Measurements from ENCODE around the gene DNAH11.

The DNAH11 gene

GRCh38 chr7:21562385-21562784, 19.5 kb downstream of the DNAH11 start:
- DNase-seq = no peak

GRCh38 chr7:21565614-21566013, 22.8 kb downstream of the DNAH11 start:
- no peak for DNase-seq

GRCh38 chr7:21566094-21566493, 23.3 kb downstream of the DNAH11 start:
- no peak for DNase-seq

- no peak for DNase-seq
These were observed 25.9 kb downstream of the DNAH11 start for GRCh38 chr7:21568762-21569161.

- no peak for DNase-seq
These were observed 29.8 kb downstream of the DNAH11 start for GRCh38 chr7:21572331-21573313.

GRCh38 chr7:21579341-21580072, 36.7 kb downstream of the DNAH11 start:
- DNase-seq = no peak

- DNase-seq = no peak
These were observed 37.3 kb downstream of the DNAH11 start for GRCh38 chr7:21580073-21580521.

GRCh38 chr7:21585070-21585724, 42.4 kb downstream of the DNAH11 start:
- DNase-seq = no peak

GRCh38 chr7:21587139-21587784, 44.4 kb downstream of the DNAH11 start:
- no peak for DNase-seq

- no peak for DNase-seq
These were observed 54.0 kb downstream of the DNAH11 start for GRCh38 chr7:21596801-21597200.

GRCh38 chr7:21603462-21603861, 60.6 kb downstream of the DNAH11 start:
- no peak for DNase-seq

- no peak for DNase-seq
These were observed 61.3 kb downstream of the DNAH11 start for GRCh38 chr7:21603972-21604749.

GRCh38 chr7:21605008-21605585, 62.3 kb downstream of the DNAH11 start:
- no peak for DNase-seq

- DNase-seq = no peak
These were observed 65.6 kb downstream of the DNAH11 start for GRCh38 chr7:21608465-21608864.

GRCh38 chr7:21611129-21611528, 68.3 kb downstream of the DNAH11 start:
- DNase-seq = no peak

- DNase-seq = no peak
These were observed 73.3 kb downstream of the DNAH11 start for GRCh38 chr7:21616091-21616490.

GRCh38 chr7:21616796-21617436, 74.1 kb downstream of the DNAH11 start:
- no peak for DNase-seq

- DNase-seq = no peak
These were observed 74.7 kb downstream of the DNAH11 start for GRCh38 chr7:21617513-21617912.

- DNase-seq = no peak
These were observed 75.1 kb downstream of the DNAH11 start for GRCh38 chr7:21617916-21618390.

GRCh38 chr7:21618706-21619105, 75.9 kb downstream of the DNAH11 start:
- DNase-seq = no peak

GRCh38 chr7:21620054-21620453, 77.2 kb downstream of the DNAH11 start:
- no peak for DNase-seq

Data from activated effector memory CD4-positive, alpha-beta T cell treated with Interleukin-2 at 50 U/mL for 16 hours (primary cell).